ENCODE results near the gene ALG8.
A peak's percentile ranks its signal among the peaks of the same experiment; 100 is the strongest.
"Not testable (repeated sequence)": the region's sequence is repeated elsewhere in the genome, so short reads cannot be mapped to it uniquely, and the experiment has no call there.

The ALG8 gene

DNA sequence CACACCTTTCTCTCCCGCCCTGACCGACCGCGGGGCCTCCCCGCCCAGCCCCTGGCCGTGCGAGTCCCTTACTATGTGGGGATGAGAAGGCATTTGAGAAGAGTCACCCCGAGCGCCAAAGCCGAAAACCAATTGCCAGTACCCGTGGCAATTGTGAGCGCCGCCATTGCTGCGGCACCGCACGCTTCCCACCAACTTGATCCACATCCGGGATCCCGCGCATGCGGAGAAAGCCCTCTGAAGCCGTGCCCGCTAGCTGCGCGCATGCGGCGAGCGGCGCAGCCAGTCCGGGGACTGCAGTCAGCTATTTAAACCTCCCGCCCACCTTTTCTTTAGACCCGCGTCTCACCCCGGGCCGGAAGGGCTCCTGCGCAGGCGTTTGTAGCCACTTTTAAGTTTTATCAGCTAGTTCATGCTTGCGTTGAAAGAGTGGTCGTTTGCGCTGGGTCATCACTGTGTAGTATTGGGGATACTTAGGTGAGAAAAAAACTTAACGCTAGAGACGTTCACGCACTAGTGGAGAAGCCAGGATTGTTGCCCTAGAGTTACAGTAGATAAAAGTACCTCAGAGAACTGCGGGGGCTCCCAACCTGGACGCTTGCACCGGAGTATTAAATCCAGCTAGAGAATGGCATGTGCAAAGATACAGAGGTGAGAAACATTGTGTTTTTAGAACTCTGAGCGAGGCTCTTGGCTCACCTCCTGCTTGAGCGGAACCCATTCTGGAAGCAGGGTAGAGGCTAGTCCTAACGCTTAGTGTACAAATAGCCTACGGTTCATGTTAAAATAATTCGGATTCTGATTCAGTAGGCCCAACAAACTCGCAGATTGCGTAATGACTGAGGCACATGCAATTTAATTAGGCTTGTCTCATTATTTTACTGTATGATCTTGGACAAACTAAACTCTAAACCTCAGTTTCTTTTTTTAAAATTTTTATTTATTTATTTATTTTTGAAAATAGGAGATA lies at the start of gene ALG8:
Gene ALG8 (minus strand): TSS at position 205 of the 970 bp plus-strand sequence. CDS start 38 bp downstream, at position 167.
- DNase-seq = peak; percentile 98

GRCh38 chr11:78188286-78189173 lies 49.1 kb upstream of the ALG8 start, which contains the start of the genes KCTD21 and USP35:
TSS of gene KCTD21 (minus strand) at chr11:78188626. CDS start at chr11:78174554, 14,072 bp downstream.
TSS of gene USP35 (plus strand) at chr11:78188919. CDS start at chr11:78196246, 7,327 bp downstream.
- peak; percentile 94 for DNase-seq

- DNase-seq = peak; percentile 83
Measured at GRCh38 chr11:78187366-78188285, 48.2 kb upstream of the ALG8 start.

DNA sequence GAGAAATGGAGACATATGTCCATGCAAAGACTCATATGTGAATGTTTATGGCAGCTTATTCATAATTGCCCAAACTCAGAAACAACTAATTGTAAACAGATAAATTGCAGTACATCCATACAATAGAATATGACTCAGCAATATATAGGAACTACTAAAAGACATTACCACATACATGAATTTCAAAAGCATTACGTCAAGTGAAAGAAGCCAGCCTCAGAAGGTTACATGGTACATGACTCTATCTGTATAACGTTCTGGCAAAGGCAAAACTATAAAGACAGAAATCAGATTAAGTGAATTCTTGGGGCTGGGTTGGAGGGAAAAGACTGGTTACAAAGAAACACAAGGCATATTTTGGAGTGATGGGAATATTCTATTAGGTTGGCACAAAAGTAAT lies 41.8 kb upstream of the ALG8 start:
- no peak for DNase-seq

DNA sequence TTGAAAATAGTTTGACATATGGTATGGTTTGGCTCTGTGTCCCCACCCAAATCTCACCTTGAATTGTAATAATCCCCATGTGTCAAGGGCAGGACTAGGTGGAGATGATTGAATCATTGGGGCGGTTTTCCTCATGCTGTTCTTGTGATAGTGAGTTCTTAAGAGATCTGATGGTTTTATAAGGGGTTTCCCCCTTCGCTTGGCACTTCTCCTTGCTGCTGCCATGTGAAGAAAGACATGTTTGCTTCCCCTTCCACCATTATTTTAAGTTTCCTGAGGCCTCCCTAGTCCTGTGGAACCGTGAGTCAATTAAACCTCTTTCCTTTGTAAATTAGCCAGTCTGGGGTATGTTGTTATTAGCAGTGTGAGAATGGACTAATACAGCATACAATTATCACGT lies 41.3 kb upstream of the ALG8 start:
- DNase-seq = no peak

GRCh38 chr11:78179459-78180071 lies 40.1 kb upstream of the ALG8 start:
- DNase-seq = no peak

DNA sequence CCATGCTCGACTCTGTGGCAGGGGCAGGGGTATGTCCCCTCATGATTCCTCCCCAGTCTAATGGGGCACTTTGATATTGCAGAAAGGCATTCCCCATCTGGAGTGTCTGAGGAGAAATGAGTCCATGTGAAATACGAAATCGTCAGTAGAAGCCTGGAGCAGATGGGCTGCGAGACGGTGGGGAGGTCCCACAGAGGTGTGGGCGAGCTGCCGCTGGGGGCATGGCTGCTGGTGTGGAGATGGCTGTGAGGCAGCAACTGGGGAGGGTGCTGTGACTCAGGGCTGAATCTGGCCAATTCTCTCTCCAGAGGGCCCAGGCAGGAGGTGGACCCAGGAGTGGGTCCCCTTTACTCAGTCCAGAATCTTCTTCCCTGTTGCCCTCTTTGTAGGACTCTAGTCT lies 37.8 kb upstream of the ALG8 start:
- DNase-seq = no peak

- no peak for DNase-seq
Measured at GRCh38 chr11:78176605-78177141, 37.2 kb upstream of the ALG8 start.

DNA sequence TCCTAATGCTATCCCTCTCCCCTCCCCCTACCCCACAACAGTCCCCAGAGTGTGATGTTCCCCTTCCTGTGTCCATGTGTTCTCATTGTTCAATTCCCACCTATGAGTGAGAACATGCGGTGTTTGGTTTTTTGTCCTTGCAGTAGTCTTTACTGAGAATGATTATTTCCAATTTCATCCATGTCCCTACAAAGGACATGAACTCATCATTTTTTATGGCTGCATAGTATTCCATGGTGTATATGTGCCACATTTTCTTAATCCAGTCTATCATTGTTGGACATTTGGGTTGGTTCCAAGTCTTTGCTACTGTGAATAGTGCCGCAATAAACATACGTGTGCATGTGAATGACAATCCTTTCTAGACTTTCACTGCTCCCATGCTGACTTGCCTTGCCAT lies 36.4 kb upstream of the ALG8 start:
- not testable (repeated sequence) for DNase-seq

- no peak for DNase-seq
Measured at GRCh38 chr11:78171951-78172350, 32.5 kb upstream of the ALG8 start.

DNA sequence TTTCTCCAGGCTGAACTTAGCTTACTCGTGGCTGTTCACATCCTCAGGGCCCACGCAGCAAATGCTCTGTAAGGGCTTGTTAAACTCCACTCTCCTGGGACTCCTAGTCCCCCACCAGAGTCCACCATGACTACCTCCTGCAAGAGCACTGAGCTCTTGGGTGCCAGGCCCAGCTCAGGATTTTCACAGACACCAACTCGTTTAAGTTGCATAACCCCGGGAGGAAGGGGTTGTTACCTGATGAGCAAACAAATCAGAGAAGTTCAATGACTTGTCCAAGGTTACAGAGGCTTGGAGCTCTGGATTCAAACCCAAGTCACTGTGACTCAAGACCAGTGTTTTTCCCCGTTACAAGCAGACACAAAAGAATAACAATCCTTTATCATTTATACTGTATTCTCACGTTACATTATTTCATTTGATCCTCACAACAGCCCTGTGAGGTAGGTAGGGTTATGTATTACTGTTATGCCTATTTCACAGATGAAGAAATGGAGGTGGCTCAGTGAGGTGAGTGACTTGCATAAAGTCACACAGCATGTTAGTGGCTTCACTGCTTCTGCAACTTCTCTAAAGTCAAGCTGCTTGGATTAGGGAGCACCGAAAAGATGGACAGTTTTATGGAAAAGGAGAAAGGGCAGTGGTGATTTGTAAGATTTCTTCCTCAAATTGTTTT lies 31.6 kb upstream of the ALG8 start:
- no peak for DNase-seq

- DNase-seq = no peak
Measured at GRCh38 chr11:78170413-78170812, 31.0 kb upstream of the ALG8 start.

- DNase-seq = no peak
Measured at GRCh38 chr11:78168539-78169477, 29.4 kb upstream of the ALG8 start.

- DNase-seq = no peak
Measured at GRCh38 chr11:78166855-78167469, 27.5 kb upstream of the ALG8 start.

GRCh38 chr11:78164471-78164870 lies 25.0 kb upstream of the ALG8 start:
- DNase-seq = no peak

DNA sequence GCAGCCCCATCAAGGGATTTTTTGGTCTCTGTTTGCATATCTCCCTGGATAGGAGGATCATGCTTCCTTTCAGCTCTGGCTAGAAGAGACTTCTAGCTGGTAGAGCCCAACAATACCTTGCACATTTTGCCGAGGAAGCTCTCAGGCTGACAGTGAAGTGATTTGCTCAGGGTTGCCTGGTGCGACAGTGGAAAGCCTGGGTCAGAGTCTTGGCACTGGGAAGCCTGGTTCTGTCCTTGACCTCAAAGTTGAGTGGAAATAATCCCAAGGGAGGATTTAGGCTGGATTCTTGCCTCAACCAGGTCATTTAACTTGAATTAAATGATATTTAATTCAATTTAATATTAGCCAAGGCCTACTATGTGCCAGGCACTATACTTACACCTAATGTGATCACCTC lies 24.4 kb upstream of the ALG8 start:
- no peak for DNase-seq

- no peak for DNase-seq
Measured at GRCh38 chr11:78161962-78162371, 22.5 kb upstream of the ALG8 start.

DNA sequence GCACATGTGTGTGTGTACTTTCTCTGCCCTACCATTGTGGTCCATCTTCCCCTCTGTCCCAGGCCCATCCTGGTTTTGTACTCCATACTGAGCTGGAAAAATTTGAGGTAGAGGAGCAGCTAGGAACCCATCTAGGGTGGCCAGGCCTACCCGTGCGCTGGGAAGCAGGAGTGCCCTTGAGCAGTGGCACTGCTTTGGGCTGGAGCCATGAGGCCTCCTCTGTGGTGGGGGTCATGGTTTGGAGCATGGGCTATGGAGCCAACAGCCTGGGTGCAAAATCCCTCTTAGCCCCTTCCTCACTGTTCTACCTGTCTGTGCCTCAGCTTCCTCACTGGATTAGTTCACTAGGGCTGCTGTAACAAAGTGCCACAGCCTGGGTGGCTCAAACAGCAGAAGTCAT lies 21.9 kb upstream of the ALG8 start:
- no peak for DNase-seq

GRCh38 chr11:78160557-78160956 lies 21.1 kb upstream of the ALG8 start:
- no peak for DNase-seq

Data from stimulated activated CD4-positive, alpha-beta T cell treated with anti-CD3 and anti-CD28 coated beads, Interleukin-4, amount 100 ng/mL, for 24 hours (primary cell).